Type B pancreatic cell (in vitro differentiated cells): ENCODE data around the gene ACSS2. TPM values are rescaled to one million over a fixed set of nuclear protein-coding genes. Genes with fewer than 3 reads are reported as not detected.

ENCODE experiments used
- DNase-seq: peaks from one replicate; pipeline ENCODE4 v3.0.0; 2021; ENCODE audit warnings: mixed read lengths; ENCODE audit not compliant: unreplicated experiment; ENCODE audit errors: extremely low spot score
- H3K27ac Mint-ChIP-seq: 2 replicates; pipeline ENCODE4 v1.8.0; 2021; ENCODE audit warnings: mild to moderate bottlenecking, mixed read lengths
- H3K27me3 Mint-ChIP-seq: 2 replicates; pipeline ENCODE4 v1.8.0; 2021; ENCODE audit warnings: mixed read lengths
- H3K36me3 Mint-ChIP-seq: 2 replicates; pipeline ENCODE4 v1.8.0; 2021; ENCODE audit warnings: mixed read lengths
- H3K4me1 Mint-ChIP-seq: one replicate; pipeline ENCODE4 v1.8.0; 2021; ENCODE audit warnings: mixed read lengths; ENCODE audit not compliant: unreplicated experiment
- H3K4me3 Mint-ChIP-seq: 2 replicates; pipeline ENCODE4 v1.8.0; 2021; ENCODE audit warnings: mild to moderate bottlenecking, mixed read lengths
- H3K9me3 Mint-ChIP-seq: 2 replicates; pipeline ENCODE4 v1.8.0; 2021; ENCODE audit warnings: mixed read lengths
- total RNA-seq: library from RNA; stranded (reverse); gene quantifications from 2 replicates; pipeline ENCODE4 v1.2.1, GENCODE V29; 2021; ENCODE audit warnings: low replicate concordance
- TF ChIP-seq, protein P1 (sequence below): fragments of 200-600 bp; sonication (generic); conservative IDR thresholded peaks from 2 replicates; pipeline ENCODE4 v1.5.0; 2021; ENCODE audit warnings: antibody characterized with exemption, mild to moderate bottlenecking

The ACSS2 gene
- total RNA-seq, 1 donor from 2014 or later, result 59.2 TPM

DNA sequence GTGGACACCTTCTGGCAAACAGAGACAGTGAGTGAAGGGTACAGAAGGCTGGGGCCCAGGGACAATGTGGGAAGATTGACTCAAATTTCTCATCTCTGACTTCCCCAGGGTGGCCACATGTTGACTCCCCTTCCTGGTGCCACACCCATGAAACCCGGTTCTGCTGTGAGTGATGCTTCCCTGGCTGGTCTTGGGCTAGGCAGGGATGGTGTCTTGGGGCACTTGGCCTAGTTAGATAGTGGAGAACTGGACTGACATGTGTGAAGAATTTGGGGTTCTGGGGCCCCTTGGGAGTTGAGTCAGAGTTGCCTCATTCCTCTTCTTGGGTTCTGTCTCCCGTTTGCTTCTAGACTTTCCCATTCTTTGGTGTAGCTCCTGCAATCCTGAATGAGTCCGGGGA, 45.0 kb downstream of the ACSS2 start:
- no peak overlapping the region for H3K27ac Mint-ChIP-seq
- no peaks in the 10 kb centered on the region for H3K27me3 Mint-ChIP-seq
- H3K4me1 Mint-ChIP-seq, result peaks cover 2% of the 10 kb centered on the region
- H3K36me3 Mint-ChIP-seq, result peaks cover 49% of the 10 kb centered on the region
- H3K9me3 Mint-ChIP-seq, result no peaks in the 10 kb centered on the region
- H3K4me3 Mint-ChIP-seq, result no peak overlapping the region
- TF ChIP-seq, protein P1, sequence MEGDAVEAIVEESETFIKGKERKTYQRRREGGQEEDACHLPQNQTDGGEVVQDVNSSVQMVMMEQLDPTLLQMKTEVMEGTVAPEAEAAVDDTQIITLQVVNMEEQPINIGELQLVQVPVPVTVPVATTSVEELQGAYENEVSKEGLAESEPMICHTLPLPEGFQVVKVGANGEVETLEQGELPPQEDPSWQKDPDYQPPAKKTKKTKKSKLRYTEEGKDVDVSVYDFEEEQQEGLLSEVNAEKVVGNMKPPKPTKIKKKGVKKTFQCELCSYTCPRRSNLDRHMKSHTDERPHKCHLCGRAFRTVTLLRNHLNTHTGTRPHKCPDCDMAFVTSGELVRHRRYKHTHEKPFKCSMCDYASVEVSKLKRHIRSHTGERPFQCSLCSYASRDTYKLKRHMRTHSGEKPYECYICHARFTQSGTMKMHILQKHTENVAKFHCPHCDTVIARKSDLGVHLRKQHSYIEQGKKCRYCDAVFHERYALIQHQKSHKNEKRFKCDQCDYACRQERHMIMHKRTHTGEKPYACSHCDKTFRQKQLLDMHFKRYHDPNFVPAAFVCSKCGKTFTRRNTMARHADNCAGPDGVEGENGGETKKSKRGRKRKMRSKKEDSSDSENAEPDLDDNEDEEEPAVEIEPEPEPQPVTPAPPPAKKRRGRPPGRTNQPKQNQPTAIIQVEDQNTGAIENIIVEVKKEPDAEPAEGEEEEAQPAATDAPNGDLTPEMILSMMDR, result no peak
- no peak for DNase-seq

DNA sequence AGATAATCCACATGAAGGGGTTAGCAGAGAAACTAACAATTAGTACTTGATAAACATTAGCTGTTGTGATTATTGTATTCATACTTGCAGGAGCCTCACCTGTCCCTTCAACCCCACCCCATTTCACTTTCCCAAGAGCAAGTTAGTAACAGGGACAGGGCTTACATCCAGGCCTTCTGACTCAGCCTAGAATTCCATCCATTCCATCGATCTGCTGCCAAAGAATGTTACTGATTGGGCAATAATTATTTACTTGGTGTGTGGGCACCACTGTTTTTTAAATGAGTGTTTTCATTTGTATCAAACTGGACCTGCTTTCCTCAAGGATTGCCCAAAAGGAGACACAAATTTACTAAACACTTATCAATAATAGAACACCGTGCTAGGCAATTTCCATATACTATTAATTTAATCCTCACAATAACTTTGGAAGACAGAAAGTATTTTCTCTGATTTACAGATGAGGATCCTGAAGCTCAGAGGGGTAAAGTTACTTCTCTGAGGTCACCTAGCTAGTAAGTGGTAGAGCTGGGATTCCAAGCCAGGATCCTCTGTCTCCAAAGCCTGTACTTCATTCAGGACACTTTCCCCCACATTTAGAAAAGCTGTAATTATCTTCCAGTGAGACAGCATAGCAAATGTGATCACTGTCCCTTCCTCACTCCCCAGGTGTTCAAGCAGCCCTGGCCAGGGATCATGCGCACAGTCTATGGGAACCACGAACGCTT, 46.4 kb downstream of the ACSS2 start:
- H3K36me3 Mint-ChIP-seq, result peaks cover 49% of the 10 kb centered on the region
- TF ChIP-seq, protein P1, result no peak
- DNase-seq, result no peak

DNA sequence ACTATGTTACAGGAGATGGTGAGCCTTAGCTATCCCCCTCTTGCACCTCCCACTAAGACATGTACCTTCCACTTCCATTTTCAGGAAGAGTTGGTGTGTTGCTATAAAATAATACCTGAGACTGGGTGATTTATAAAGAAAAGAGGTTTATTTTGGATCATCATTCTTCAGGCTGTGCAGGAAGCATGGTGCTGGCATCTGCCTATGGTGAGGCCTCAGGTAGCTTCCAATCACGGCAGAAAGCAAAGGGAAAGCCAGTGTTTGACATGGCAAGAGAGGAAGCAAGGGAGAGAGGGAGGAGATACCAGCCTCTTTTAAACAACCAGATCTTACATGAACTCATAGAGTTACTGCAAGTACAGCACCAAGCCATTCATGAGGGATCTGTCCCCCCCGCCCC, 47.0 kb downstream of the ACSS2 start:
- H3K4me1 Mint-ChIP-seq, result peaks cover 4% of the 10 kb centered on the region
- no peak for DNase-seq
- TF ChIP-seq, protein P1, result no peak
- no peaks in the 10 kb centered on the region for H3K27me3 Mint-ChIP-seq
- no peaks in the 10 kb centered on the region for H3K9me3 Mint-ChIP-seq
- no peak overlapping the region for H3K4me3 Mint-ChIP-seq
- H3K36me3 Mint-ChIP-seq, result peaks cover 49% of the 10 kb centered on the region
- H3K27ac Mint-ChIP-seq, result no peak overlapping the region

More for the DNA sequence above, 46.4 kb downstream of the ACSS2 start:
- no peak overlapping the region for H3K27ac Mint-ChIP-seq
- H3K4me3 Mint-ChIP-seq, result no peak overlapping the region
- peaks cover 4% of the 10 kb centered on the region for H3K4me1 Mint-ChIP-seq
- H3K27me3 Mint-ChIP-seq, result no peaks in the 10 kb centered on the region
- H3K9me3 Mint-ChIP-seq, result no peaks in the 10 kb centered on the region

DNA sequence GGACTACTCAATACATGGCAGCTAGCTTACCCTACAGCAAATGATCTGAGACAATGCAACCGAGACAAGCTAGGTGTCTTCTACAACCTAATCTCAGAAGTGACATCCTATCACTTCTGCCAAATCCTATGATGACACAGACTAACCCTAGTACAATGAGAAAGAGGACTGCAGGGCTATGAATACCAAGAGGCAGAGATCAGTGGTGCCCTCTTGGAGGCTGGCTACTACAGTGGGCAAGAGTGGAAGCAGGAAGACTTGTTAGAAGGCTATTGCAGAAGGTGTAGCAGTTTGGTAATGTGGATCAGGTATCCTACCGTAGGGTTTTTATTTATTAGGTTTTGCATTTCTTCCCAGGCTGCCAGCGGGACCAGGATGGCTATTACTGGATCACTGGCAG, 48.9 kb downstream of the ACSS2 start:
- TF ChIP-seq, protein P1, result no peak
- DNase-seq, result no peak
- Mint-ChIP-seq H3K9me3 (no peaks in the 10 kb centered on the region), H3K36me3 (peaks cover 45% of the 10 kb centered on the region), H3K27me3 (no peaks in the 10 kb centered on the region), H3K27ac (no peak overlapping the region), H3K4me3 (no peak overlapping the region), H3K4me1 (peaks cover 4% of the 10 kb centered on the region)

DNA sequence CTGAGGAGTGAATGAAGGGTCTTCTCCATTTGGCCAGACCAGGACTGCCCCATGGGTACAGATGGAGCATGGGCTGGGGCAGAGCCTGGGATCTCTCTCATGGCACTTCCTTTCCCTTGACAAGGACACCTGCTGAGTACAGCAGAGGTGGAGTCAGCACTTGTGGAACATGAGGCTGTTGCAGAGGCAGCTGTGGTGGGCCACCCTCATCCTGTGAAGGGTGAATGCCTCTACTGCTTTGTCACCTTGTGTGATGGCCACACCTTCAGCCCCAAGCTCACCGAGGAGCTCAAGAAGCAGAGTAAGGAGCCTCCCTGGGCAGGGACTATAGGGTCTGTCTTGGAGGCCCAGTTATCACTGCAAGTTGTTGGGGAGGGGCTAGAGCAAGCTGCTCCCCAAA, 49.6 kb downstream of the ACSS2 start:
- Mint-ChIP-seq H3K9me3 (no peaks in the 10 kb centered on the region), H3K36me3 (peaks cover 47% of the 10 kb centered on the region), H3K27ac (no peak overlapping the region), H3K27me3 (no peaks in the 10 kb centered on the region), H3K4me1 (peaks cover 4% of the 10 kb centered on the region), H3K4me3 (no peak overlapping the region)
- no peak for DNase-seq
- TF ChIP-seq, protein P1, result no peak

DNA sequence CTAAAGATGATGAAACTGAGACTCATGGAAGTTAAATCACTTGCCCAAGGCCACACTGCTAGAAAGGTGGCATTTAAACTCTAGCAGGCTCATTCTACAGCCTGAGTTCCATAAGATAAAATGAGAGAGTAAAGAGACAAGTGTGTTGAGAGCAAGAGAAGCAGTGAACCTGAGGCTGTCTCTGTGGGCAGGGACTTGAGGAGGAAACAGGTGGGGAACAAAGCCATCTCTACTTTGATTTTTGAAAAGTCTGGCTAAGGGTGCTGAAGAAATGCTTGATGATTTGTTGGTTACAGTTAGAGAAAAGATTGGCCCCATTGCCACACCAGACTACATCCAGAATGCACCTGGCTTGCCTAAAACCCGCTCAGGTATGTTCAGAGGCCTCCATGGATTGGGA, 50.2 kb downstream of the ACSS2 start:
- TF ChIP-seq, protein P1, result no peak
- Mint-ChIP-seq H3K4me1 (peaks cover 4% of the 10 kb centered on the region), H3K36me3 (peaks cover 49% of the 10 kb centered on the region), H3K4me3 (no peak overlapping the region), H3K27ac (peak overlapping the region; percentile 32), H3K27me3 (no peaks in the 10 kb centered on the region), H3K9me3 (no peaks in the 10 kb centered on the region)
- no peak for DNase-seq
